MM.1S (cell line): Measurements from ENCODE around the gene DOCK11.

ENCODE experiments used
- DNase-seq: peaks from one replicate; pipeline ENCODE4 v3.0.0-alpha.2; 2015
- H2AFZ ChIP-seq: fragments of 300-600 bp; sonication (generic); 2 replicates; pipeline ENCODE4 v1.6.0; 2016; ENCODE audit warnings: antibody characterized with exemption, low read length
- H3F3A ChIP-seq: fragments of 300-600 bp; sonication (generic); 2 replicates; pipeline ENCODE4 v1.6.1; 2016; ENCODE audit warnings: mild to moderate bottlenecking, antibody characterized with exemption, low read length, moderate library complexity, mixed read lengths; ENCODE audit not compliant: insufficient read depth
- H3K27ac ChIP-seq: fragments of 300-600 bp; sonication (generic); 2 replicates; pipeline ENCODE4 v1.5.1; 2016; ENCODE audit warnings: mild to moderate bottlenecking, low read length
- H3K27me3 ChIP-seq: fragments of 300-600 bp; sonication (generic); replicated peaks from 2 replicates; pipeline ENCODE4 v1.6.0; 2016; ENCODE audit warnings: low read length; ENCODE audit not compliant: insufficient read depth
- H3K36me3 ChIP-seq: fragments of 300-600 bp; sonication (generic); replicated peaks from 2 replicates; pipeline ENCODE4 v1.6.1; 2016; ENCODE audit warnings: mild to moderate bottlenecking, low read length, mixed read lengths; ENCODE audit not compliant: insufficient read depth
- H3K4me1 ChIP-seq: fragments of 300-600 bp; sonication (generic); 2 replicates; pipeline ENCODE4 v1.6.1; 2016; ENCODE audit warnings: low read length, mixed read lengths
- H3K4me2 ChIP-seq: fragments of 300-600 bp; sonication (generic); 2 replicates; pipeline ENCODE4 v1.6.0; 2016; ENCODE audit warnings: low read depth, low read length
- H3K4me3 ChIP-seq: fragments of 300-600 bp; sonication (generic); 2 replicates; pipeline ENCODE4 v1.5.1; 2016; ENCODE audit warnings: low read length, mixed read lengths
- H3K79me2 ChIP-seq: fragments of 300-600 bp; sonication (generic); 2 replicates; pipeline ENCODE4 v1.6.1; 2016; ENCODE audit warnings: mixed run types, low read length, mixed read lengths
- H3K9ac ChIP-seq: fragments of 300-600 bp; sonication (generic); 2 replicates; pipeline ENCODE4 v1.6.1; 2016; ENCODE audit warnings: low read length, mixed read lengths
- H3K9me2 ChIP-seq: fragments of 300-600 bp; sonication (generic); replicated peaks from 2 replicates; pipeline ENCODE4 v1.6.1; 2016; ENCODE audit warnings: mild to moderate bottlenecking, low read length, mixed read lengths; ENCODE audit not compliant: insufficient read depth
- H3K9me3 ChIP-seq: fragments of 300-600 bp; sonication (generic); replicated peaks from 2 replicates; pipeline ENCODE4 v1.6.1; 2016; ENCODE audit warnings: mild to moderate bottlenecking, low read length, mixed read lengths; ENCODE audit not compliant: insufficient read depth
- H4K20me1 ChIP-seq: fragments of 300-600 bp; sonication (generic); 2 replicates; pipeline ENCODE4 v1.6.1; 2016; ENCODE audit warnings: mild to moderate bottlenecking, low read length, moderate library complexity, mixed read lengths; ENCODE audit not compliant: insufficient read depth
- CTCF ChIP-seq: fragments of 300-600 bp; sonication (generic); IDR thresholded peaks from 2 replicates; pipeline ENCODE4 v1.5.1; 2016; ENCODE audit warnings: antibody characterized with exemption, low read length, mixed read lengths
- EZH2 ChIP-seq: fragments of 300-600 bp; sonication (generic); optimal IDR thresholded peaks from 2 replicates; pipeline ENCODE3; 2017; ENCODE audit warnings: low read depth, mild to moderate bottlenecking, antibody characterized with exemption, low read length, mixed read lengths
- EZH2phosphoT487 ChIP-seq: fragments of 300-600 bp; sonication (generic); IDR thresholded peaks from 2 replicates; pipeline ENCODE4 v1.6.1; 2018; ENCODE audit warnings: antibody characterized with exemption, low read length

DOCK11 gene

GRCh38 chrX:118562582-118563164, 67.1 kb downstream of the DOCK11 start:
- H3K36me3 ChIP-seq, result no peaks in the 10 kb centered on the region
- H3K27me3 ChIP-seq, result no peaks in the 10 kb centered on the region
- no peak overlapping the region for H3K27ac ChIP-seq
- no peak for TF ChIP-seq CTCF
- TF ChIP-seq EZH2phosphoT487, result no peak
- no peak for TF ChIP-seq EZH2
- H3K4me2 ChIP-seq, result no peak overlapping the region
- H3K79me2 ChIP-seq, result no peaks in the 10 kb centered on the region
- no peak overlapping the region for H2AFZ ChIP-seq
- H3K4me1 ChIP-seq, result no peaks in the 10 kb centered on the region
- H3K9me3 ChIP-seq, result no peaks in the 10 kb centered on the region
- no peak overlapping the region for H3K9ac ChIP-seq
- no peak for DNase-seq
- H4K20me1 ChIP-seq, result no peaks in the 10 kb centered on the region
- H3F3A ChIP-seq, result no peaks in the 10 kb centered on the region
- no peaks in the 10 kb centered on the region for H3K9me2 ChIP-seq
- no peak overlapping the region for H3K4me3 ChIP-seq

- Histone ChIP-seq H3K9me2 (no peaks in the 10 kb centered on the region), H3K27ac (no peak overlapping the region), H3K36me3 (no peaks in the 10 kb centered on the region)
These were observed 68.9 kb downstream of the DOCK11 start for GRCh38 chrX:118564498-118564897.

DNA sequence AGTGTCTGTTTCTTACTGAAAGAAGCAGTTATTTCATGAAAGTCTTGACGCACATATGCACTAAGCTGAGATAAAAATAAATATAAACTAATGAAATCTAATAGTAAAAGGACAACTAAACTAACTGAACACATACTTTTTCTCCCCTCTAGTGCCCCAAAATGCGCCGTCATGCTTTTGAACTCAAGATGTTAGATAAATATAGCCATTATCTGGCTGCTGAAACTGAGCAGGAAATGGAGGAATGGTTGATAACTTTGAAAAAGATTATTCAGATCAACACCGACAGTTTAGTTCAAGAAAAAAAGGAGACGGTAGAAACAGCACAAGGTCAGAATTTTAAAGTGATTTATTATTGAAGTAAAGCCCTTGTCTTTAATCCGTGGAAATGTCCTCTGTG, 70.2 kb downstream of the DOCK11 start:
- TF ChIP-seq EZH2 (no peak), EZH2phosphoT487 (no peak), CTCF (no peak)
- H3K4me1 ChIP-seq, result no peaks in the 10 kb centered on the region

More at GRCh38 chrX:118564498-118564897, 68.9 kb downstream of the DOCK11 start:
- Histone ChIP-seq H3K9ac (no peak overlapping the region), H3K9me3 (no peaks in the 10 kb centered on the region), H2AFZ (no peak overlapping the region), H3F3A (no peaks in the 10 kb centered on the region), H3K27me3 (no peaks in the 10 kb centered on the region), H3K4me3 (no peak overlapping the region), H3K79me2 (no peaks in the 10 kb centered on the region), H3K4me2 (no peak overlapping the region), H3K4me1 (no peaks in the 10 kb centered on the region), H4K20me1 (no peaks in the 10 kb centered on the region)
- no peak for DNase-seq
- TF ChIP-seq EZH2phosphoT487 (no peak), CTCF (no peak), EZH2 (no peak)

More for the DNA sequence above, 70.2 kb downstream of the DOCK11 start:
- Histone ChIP-seq H3K27me3 (no peaks in the 10 kb centered on the region), H3K79me2 (no peaks in the 10 kb centered on the region), H3K9me2 (no peaks in the 10 kb centered on the region), H2AFZ (no peak overlapping the region), H4K20me1 (no peaks in the 10 kb centered on the region), H3K27ac (no peak overlapping the region), H3K36me3 (no peaks in the 10 kb centered on the region), H3K4me3 (no peak overlapping the region), H3K9me3 (no peaks in the 10 kb centered on the region), H3K4me2 (no peak overlapping the region), H3F3A (no peaks in the 10 kb centered on the region), H3K9ac (no peak overlapping the region)
- no peak for DNase-seq
